NB4 (cell line): ENCODE measurements around the gene TSGA10.

Source experiments
- CTCF ChIP-seq: IDR thresholded peaks from one replicate; pipeline ENCODE4 v1.5.1; 2012; ENCODE audit warnings: low read depth, low read length
- MAX ChIP-seq: IDR thresholded peaks from 2 replicates; pipeline ENCODE4 v1.6.1; 2011; ENCODE audit warnings: low read depth, low read length

- peak; percentile 8 for TF ChIP-seq CTCF
- TF ChIP-seq MAX: peak; percentile 85
Observed at GRCh38 chr2:99154643-99155536, at the start of gene TSGA10, which contains the start of gene LIPT1.
